Liver (tissue), 9 donors: ENCODE results near the gene PGGT1B. TPM values are rescaled to one million over a fixed set of nuclear protein-coding genes. Genes with fewer than 3 reads are reported as not detected.

Source experiments
- DNase-seq: peaks from one replicate; pipeline ENCODE4 v3.0.0-alpha.2; 2017; ENCODE audit warnings: low spot score
- H3K27ac ChIP-seq, 2 donors: one replicate each; pipeline ENCODE4 v1.7.0; 2013; ENCODE audit warnings: inconsistent platforms in 2 of 2, low read length in 2 of 2, control low read depth in 1 of 2, low read depth in 1 of 2, mild to moderate bottlenecking in 1 of 2
- H3K27me3 ChIP-seq, 4 donors: one replicate each; pipeline versions ENCODE4 v1.6.1 to v1.7.0; 2013; ENCODE audit warnings: low read length in 3 of 4, inconsistent platforms in 1 of 4, mild to moderate bottlenecking in 1 of 4, moderate library complexity in 1 of 4; ENCODE audit not compliant: control insufficient read depth in 4 of 4, insufficient read depth in 4 of 4
- H3K36me3 ChIP-seq, 4 donors: one replicate each; pipeline versions ENCODE4 v1.6.1 to v1.7.0; 2013; ENCODE audit warnings: low read length in 3 of 4, mild to moderate bottlenecking in 3 of 4, low read depth in 1 of 4, moderate library complexity in 1 of 4; ENCODE audit not compliant: control insufficient read depth in 4 of 4, insufficient read depth in 3 of 4
- H3K4me1 ChIP-seq, 4 donors: one replicate each; pipeline versions ENCODE4 v1.6.1 to v1.7.0; 2013; ENCODE audit warnings: low read length in 3 of 4, mild to moderate bottlenecking in 3 of 4, moderate library complexity in 1 of 4; ENCODE audit not compliant: control insufficient read depth in 4 of 4, insufficient read depth in 4 of 4
- H3K4me3 ChIP-seq, 3 donors: one replicate each; pipeline versions ENCODE4 v1.6.1 to v1.7.0; 2013; ENCODE audit warnings: low read length in 3 of 3, control low read depth in 1 of 3, low read depth in 1 of 3, mild to moderate bottlenecking in 1 of 3
- H3K9ac ChIP-seq, 2 donors: one replicate each; pipeline ENCODE4 v1.7.0; 2013; ENCODE audit warnings: low read length in 2 of 2, mild to moderate bottlenecking in 2 of 2, moderate library complexity in 2 of 2, control low read depth in 1 of 2, low read depth in 1 of 2
- H3K9me3 ChIP-seq, 4 donors: one replicate each; pipeline versions ENCODE4 v1.6.1 to v1.7.0; 2013; ENCODE audit warnings: low read length in 3 of 4; ENCODE audit not compliant: control insufficient read depth in 4 of 4
- ATF3 ChIP-seq: IDR thresholded peaks from 2 replicates; pipeline ENCODE4 v1.6.1; 2016; ENCODE audit warnings: antibody characterized with exemption
- CTCF ChIP-seq: fragments of 150-350 bp; IDR thresholded peaks from 2 replicates; pipeline ENCODE4 v1.5.1; 2017; ENCODE audit warnings: improper control_type of control experiment, low read depth, low read length; ENCODE audit not compliant: missing input control
- EGR1 ChIP-seq, 2 donors: IDR thresholded peaks; 2 replicates each; pipeline ENCODE4 v1.6.1; 2016 to 2018; ENCODE audit warnings: antibody characterized with exemption in 2 of 2, low read depth in 2 of 2
- FOXA1 ChIP-seq: IDR thresholded peaks from 2 replicates; pipeline ENCODE4 v1.6.1; 2016; ENCODE audit warnings: antibody characterized with exemption
- FOXA2 ChIP-seq: IDR thresholded peaks from 2 replicates; pipeline ENCODE4 v1.6.1; 2016; ENCODE audit warnings: antibody characterized with exemption
- GABPA ChIP-seq, 2 donors: IDR thresholded peaks in 1 of 2; conservative IDR thresholded peaks in 1 of 2; 2 replicates each; pipeline ENCODE4 v1.6.1; 2016; ENCODE audit warnings: antibody characterized with exemption in 2 of 2, mild to moderate bottlenecking in 1 of 2, moderate library complexity in 1 of 2
- HNF4A ChIP-seq, 2 donors: conservative IDR thresholded peaks; 2 replicates each; pipeline ENCODE4 v1.6.1; 2016; ENCODE audit warnings: antibody characterized with exemption in 2 of 2, mild to moderate bottlenecking in 2 of 2
- HNF4G ChIP-seq: IDR thresholded peaks from 2 replicates; pipeline ENCODE4 v1.6.1; 2016; ENCODE audit warnings: antibody characterized with exemption
- JUND ChIP-seq, 2 donors: IDR thresholded peaks; 2 replicates each; pipeline ENCODE4 v1.6.1; 2016; ENCODE audit warnings: antibody characterized with exemption in 2 of 2
- NR2F2 ChIP-seq: IDR thresholded peaks from 2 replicates; pipeline ENCODE4 v1.6.1; 2016; ENCODE audit warnings: antibody characterized with exemption
- RAD21 ChIP-seq, 2 donors: IDR thresholded peaks; 2 replicates each; pipeline ENCODE4 v1.6.1; 2016; ENCODE audit warnings: antibody characterized with exemption in 2 of 2, mild to moderate bottlenecking in 2 of 2
- REST ChIP-seq: IDR thresholded peaks from 2 replicates; pipeline ENCODE4 v1.6.1; 2016; ENCODE audit warnings: antibody characterized with exemption, mild to moderate bottlenecking
- RXRA ChIP-seq, 2 donors: IDR thresholded peaks; 2 replicates each; pipeline ENCODE4 v1.6.1; 2017 to 2018; ENCODE audit warnings: antibody characterized with exemption in 2 of 2, mild to moderate bottlenecking in 1 of 2
- SP1 ChIP-seq: IDR thresholded peaks from 2 replicates; pipeline ENCODE4 v1.6.1; 2018; ENCODE audit warnings: antibody characterized with exemption, mild to moderate bottlenecking
- TAF1 ChIP-seq: conservative IDR thresholded peaks from 2 replicates; pipeline ENCODE4 v1.6.1; 2016; ENCODE audit warnings: antibody characterized with exemption, mild to moderate bottlenecking
- YY1 ChIP-seq: IDR thresholded peaks from 2 replicates; pipeline ENCODE4 v1.6.1; 2016; ENCODE audit warnings: antibody characterized with exemption, mild to moderate bottlenecking
- ZBTB33 ChIP-seq: IDR thresholded peaks from 2 replicates; pipeline ENCODE4 v1.6.1; 2016; ENCODE audit warnings: antibody characterized with exemption
- WGBS: extraction: QIAGEN DNeasy Blood & Tissue Kit; methylation state at CpG from one replicate; pipeline ENCODE4 v1.1.7; 2013; 5-methylcytosine and 5-hydroxymethylcytosine counted together
- polyA plus RNA-seq, 2 donors: library from polyadenylated mRNA; stranded (reverse) in 1 of 2; unstranded in 1 of 2; fragments of 200-250 nt in 1 of 2; fragments of >200 nt in 1 of 2; fragmentation: Nextera tagmentation in 1 of 2; extraction: Ambion mirVana in 1 of 2; gene quantifications; one replicate each; pipeline versions ENCODE4 v1.2.1 to v1.2.3, GENCODE V29; 2013 to 2015
- total RNA-seq, 2 donors: library from RNA; depleted of rRNA; stranded (reverse); fragments of >200 nt; gene quantifications; one replicate each; pipeline ENCODE4 v1.2.3, GENCODE V29; 2014
- donor health status: healthy.
- donor health status: healthy.
- donor health status: healthy.
- donor health status: healthy.
- donor health status: healthy.

PGGT1B gene
- total and polyA plus RNA-seq, 4 donors = 4.9 to 15.7 (median 5.6) TPM

GRCh38 chr5:115264786-115265185 is 2.1 kb upstream of the PGGT1B start:
- peaks cover 0 to 2% (median 0%) of the 10 kb centered on the region in 4 donors for H3K9me3 ChIP-seq
- no peak for TF ChIP-seq JUND (IDR thresholded peaks at IDR 0.05)
- TF ChIP-seq ATF3 = no peak
- TF ChIP-seq FOXA1 = no peak
- TF ChIP-seq SP1 = no peak
- TF ChIP-seq EGR1 (IDR thresholded peaks at IDR 0.05; ENCODE audit: low read depth in 2 of 2) = no peak
- no peak for TF ChIP-seq CTCF
- TF ChIP-seq REST = no peak
- no peak for TF ChIP-seq RAD21 (IDR thresholded peaks at IDR 0.05)
- TF ChIP-seq HNF4G = no peak
- peaks cover 4 to 27% (median 15%) of the 10 kb centered on the region in 4 donors for H3K4me1 ChIP-seq
- no peak overlapping the region for H3K9ac ChIP-seq
- H3K4me3 ChIP-seq = no peak overlapping the region
- no peaks in the 10 kb centered on the region for H3K27me3 ChIP-seq
- DNase-seq = no peak
- H3K27ac ChIP-seq = no peak overlapping the region
- 96% methylated on average over 13 of the region's 13 CpGs for WGBS
- no peaks in the 10 kb centered on the region for H3K36me3 ChIP-seq

- H3K27ac ChIP-seq = peak overlapping the region; percentile 66 to 81
- peaks cover 4 to 27% (median 15%) of the 10 kb centered on the region in 4 donors for H3K4me1 ChIP-seq
- peak overlapping the region in 1 of 2 donors; percentile 85 for H3K9ac ChIP-seq
- peaks cover 0 to 2% (median 0%) of the 10 kb centered on the region in 4 donors for H3K9me3 ChIP-seq
- H3K4me3 ChIP-seq = peak overlapping the region; percentile 64 to 95 (median 78)
- H3K36me3 ChIP-seq = no peaks in the 10 kb centered on the region
- TF ChIP-seq SP1 (no peak), JUND (IDR thresholded peaks at IDR 0.05) (no peak), HNF4G (peak; percentile 10), FOXA2 (no peak), ATF3 (no peak), FOXA1 (no peak), HNF4A (conservative IDR thresholded peaks at IDR 0.05) (no peak), YY1 (no peak), TAF1 (peak; percentile 11), RXRA (IDR thresholded peaks at IDR 0.05) (no peak), GABPA (IDR thresholded peaks at IDR 0.05 in 1 of 2, conservative IDR thresholded peaks at IDR 0.05 in 1 of 2) (peak; percentile 21 to 75), REST (no peak), EGR1 (IDR thresholded peaks at IDR 0.05; ENCODE audit: low read depth in 2 of 2) (no peak), ZBTB33 (no peak), CTCF (no peak), NR2F2 (peak; percentile 6)
- 39% methylated on average over 7 of the region's 7 CpGs for WGBS
- no peak for DNase-seq
- no peaks in the 10 kb centered on the region for H3K27me3 ChIP-seq
Measured at GRCh38 chr5:115263078-115263380, 352 bp upstream of the PGGT1B start.
